Esophagus muscularis mucosa (tissue), 4 donors: Measurements from ENCODE around the gene MRPL30.

Experiments used
- CTCF ChIP-seq, 3 experiments: fragments of 200-600 bp in 2 of 3; fragments of 450-650 bp in 1 of 3; sonication (generic) in 2 of 3; IDR thresholded peaks; one replicate each; pipeline ENCODE4 v1.5.1; 2017 to 2019; ENCODE audit warnings: antibody characterized with exemption in 3 of 3, mild to moderate bottlenecking in 2 of 3, moderate library complexity in 1 of 3
- EP300 ChIP-seq: sonication (generic); formaldehyde crosslinking; IDR thresholded peaks from one replicate; pipeline ENCODE4 v1.6.1; 2017; ENCODE audit warnings: antibody characterized with exemption
- POLR2A ChIP-seq: fragments of 450-650 bp; IDR thresholded peaks from one replicate; pipeline ENCODE4 v1.6.1; 2017; ENCODE audit warnings: antibody characterized with exemption, moderate library complexity, mild to moderate bottlenecking, low read depth

- TF ChIP-seq EP300 (no peak), CTCF (IDR thresholded peaks at IDR 0.05) (no peak), POLR2A (no peak)
Observed at GRCh38 chr2:99190548-99190947, 9.6 kb downstream of the MRPL30 start.
